ENCODE data around the gene VIPR1. TPM values are rescaled to one million over a fixed set of nuclear protein-coding genes. Genes with fewer than 3 reads are reported as not detected.

The VIPR1 gene
- total RNA-seq, 2 experiments from 2014 or later = 5.9 to 6.5 TPM

GRCh38 chr3:42505128-42505848, 2.8 kb downstream of the VIPR1 start:
- peak; percentile 7 for DNase-seq
- H3K36me3 Mint-ChIP-seq = no peaks in the 10 kb centered on the region
- H3K27me3 Mint-ChIP-seq = peaks cover 11% of the 10 kb centered on the region
- ChIA-PET CTCF (interaction anchor here (1.3 to 2.1 kb wide), 2 partner anchors 34 to 44 kb away, joined by 4 to 5 read pairs; no protein-coding TSS in a partner anchor), POLR2A (no interaction called here)
- H3K4me1 Mint-ChIP-seq (ENCODE audit: low read depth) = peaks cover 47% of the 10 kb centered on the region
- no peak overlapping the region for H3K4me3 Mint-ChIP-seq
- H3K9me3 Mint-ChIP-seq = no peaks in the 10 kb centered on the region
- intact Hi-C loops (cut with micrococcal nuclease) = no loop called here
- peak overlapping the region; percentile 38 for H3K27ac Mint-ChIP-seq

- intact Hi-C loops (cut with micrococcal nuclease) = no loop called here
- H3K36me3 Mint-ChIP-seq = no peaks in the 10 kb centered on the region
- H3K4me3 Mint-ChIP-seq = no peak overlapping the region
- peaks cover 5% of the 10 kb centered on the region for H3K27me3 Mint-ChIP-seq
- ChIA-PET POLR2A (no interaction called here), CTCF (interaction anchor here (1.3 to 2.1 kb wide), 2 partner anchors 34 to 43 kb away, joined by 4 to 5 read pairs; no protein-coding TSS in a partner anchor)
- no peaks in the 10 kb centered on the region for H3K9me3 Mint-ChIP-seq
- H3K4me1 Mint-ChIP-seq (ENCODE audit: low read depth) = peaks cover 44% of the 10 kb centered on the region
- DNase-seq = peak; percentile 5
- H3K27ac Mint-ChIP-seq = no peak overlapping the region
Measured at GRCh38 chr3:42505849-42506410, 3.5 kb downstream of the VIPR1 start.

GRCh38 chr3:42507252-42507651, 4.8 kb downstream of the VIPR1 start:
- intact Hi-C loops (cut with micrococcal nuclease) = no loop called here
- H3K4me3 Mint-ChIP-seq = no peak overlapping the region
- POLR2A ChIA-PET = interaction anchor here (1.1 kb wide), 1 partner anchor 15 kb away, joined by 4 read pairs; no protein-coding TSS in a partner anchor
- H3K27ac Mint-ChIP-seq = peak overlapping the region; percentile 49
- no peaks in the 10 kb centered on the region for H3K9me3 Mint-ChIP-seq
- H3K36me3 Mint-ChIP-seq = no peaks in the 10 kb centered on the region
- H3K27me3 Mint-ChIP-seq = no peaks in the 10 kb centered on the region
- DNase-seq = peak; percentile 30
- CTCF ChIA-PET = interaction anchor here (1.1 to 1.8 kb wide), 4 partner anchors 10 to 38 kb away, joined by 3 to 7 read pairs (median 4); no protein-coding TSS in a partner anchor
- peaks cover 43% of the 10 kb centered on the region for H3K4me1 Mint-ChIP-seq (ENCODE audit: low read depth)

GRCh38 chr3:42507761-42508335, 5.4 kb downstream of the VIPR1 start:
- CTCF ChIA-PET = interaction anchor here (0.6 to 1.8 kb wide), 6 partner anchors 9 to 332 kb away, joined by 3 to 7 read pairs (median 3); no protein-coding TSS in a partner anchor

GRCh38 chr3:42508562-42508961, 6.1 kb downstream of the VIPR1 start:
- Mint-ChIP-seq H3K27me3 (no peaks in the 10 kb centered on the region), H3K4me1 (ENCODE audit: low read depth) (peaks cover 35% of the 10 kb centered on the region), H3K27ac (no peak overlapping the region), H3K36me3 (no peaks in the 10 kb centered on the region), H3K4me3 (no peak overlapping the region), H3K9me3 (no peaks in the 10 kb centered on the region)
- intact Hi-C loops (cut with micrococcal nuclease) = no loop called here
- POLR2A ChIA-PET = interaction anchor here (1.1 kb wide), 1 partner anchor 14 kb away, joined by 4 read pairs; no protein-coding TSS in a partner anchor
- CTCF ChIA-PET = interaction anchor here (0.5 to 1.8 kb wide), 5 partner anchors 9 to 332 kb away, joined by 3 to 7 read pairs (median 3); no protein-coding TSS in a partner anchor
- no peak for DNase-seq

More at GRCh38 chr3:42507761-42508335, 5.4 kb downstream of the VIPR1 start:
- no peaks in the 10 kb centered on the region for H3K27me3 Mint-ChIP-seq
- intact Hi-C loops (cut with micrococcal nuclease) = no loop called here
- peaks cover 42% of the 10 kb centered on the region for H3K4me1 Mint-ChIP-seq (ENCODE audit: low read depth)
- no peaks in the 10 kb centered on the region for H3K36me3 Mint-ChIP-seq
- no peak overlapping the region for H3K4me3 Mint-ChIP-seq
- DNase-seq = no peak
- no peaks in the 10 kb centered on the region for H3K9me3 Mint-ChIP-seq
- POLR2A ChIA-PET = interaction anchor here (1.1 kb wide), 1 partner anchor 14 kb away, joined by 4 read pairs; no protein-coding TSS in a partner anchor
- H3K27ac Mint-ChIP-seq = no peak overlapping the region

- intact Hi-C loops (cut with micrococcal nuclease) = no loop called here
- Mint-ChIP-seq H3K9me3 (no peaks in the 10 kb centered on the region), H3K4me1 (ENCODE audit: low read depth) (peaks cover 29% of the 10 kb centered on the region), H3K27ac (no peak overlapping the region), H3K4me3 (no peak overlapping the region), H3K27me3 (no peaks in the 10 kb centered on the region), H3K36me3 (no peaks in the 10 kb centered on the region)
- ChIA-PET POLR2A (interaction anchor here (0.6 kb wide), 1 partner anchor 62 kb away, joined by 3 read pairs; no protein-coding TSS in a partner anchor), CTCF (interaction anchor here (0.5 kb wide), 1 partner anchor 291 kb away, joined by 3 read pairs; no protein-coding TSS in a partner anchor)
- DNase-seq = no peak
Measured at GRCh38 chr3:42509111-42509510, 6.7 kb downstream of the VIPR1 start.

- ChIA-PET CTCF (interaction anchor here (0.6 to 2.3 kb wide), 5 partner anchors 9 to 281 kb away, joined by 3 to 15 read pairs (median 4); partner anchors contain the start of gene VIPR1), POLR2A (no interaction called here)
- Mint-ChIP-seq H3K27ac (no peak overlapping the region), H3K36me3 (no peaks in the 10 kb centered on the region), H3K4me1 (ENCODE audit: low read depth) (peaks cover 27% of the 10 kb centered on the region), H3K27me3 (no peaks in the 10 kb centered on the region), H3K9me3 (no peaks in the 10 kb centered on the region), H3K4me3 (no peak overlapping the region)
- no peak for DNase-seq
- intact Hi-C loops (cut with micrococcal nuclease) = no loop called here
Measured at GRCh38 chr3:42510325-42510724, 7.9 kb downstream of the VIPR1 start.

GRCh38 chr3:42511201-42511600, 8.8 kb downstream of the VIPR1 start:
- Mint-ChIP-seq H3K36me3 (no peaks in the 10 kb centered on the region), H3K27me3 (no peaks in the 10 kb centered on the region), H3K9me3 (no peaks in the 10 kb centered on the region), H3K4me1 (ENCODE audit: low read depth) (peaks cover 31% of the 10 kb centered on the region), H3K27ac (no peak overlapping the region), H3K4me3 (no peak overlapping the region)
- DNase-seq = no peak
- POLR2A ChIA-PET = no interaction called here
- intact Hi-C loops (cut with micrococcal nuclease) = no loop called here
- CTCF ChIA-PET = interaction anchor here (1.0 to 2.3 kb wide), 3 partner anchors 10 to 36 kb away, joined by 4 to 15 read pairs (median 5); partner anchors contain the start of gene VIPR1

GRCh38 chr3:42511736-42512135, 9.3 kb downstream of the VIPR1 start:
- H3K27ac Mint-ChIP-seq = no peak overlapping the region
- no peaks in the 10 kb centered on the region for H3K36me3 Mint-ChIP-seq
- ChIA-PET POLR2A (interaction anchor here (0.8 kb wide), 1 partner anchor 9 kb away, joined by 5 read pairs; the partner anchor contains the start of gene VIPR1), CTCF (interaction anchor here (0.8 to 2.3 kb wide), 2 partner anchors 10 to 39 kb away, joined by 3 to 15 read pairs; partner anchors contain the start of gene VIPR1)
- no peak for DNase-seq
- H3K4me1 Mint-ChIP-seq (ENCODE audit: low read depth) = peaks cover 28% of the 10 kb centered on the region
- H3K27me3 Mint-ChIP-seq = no peaks in the 10 kb centered on the region
- H3K9me3 Mint-ChIP-seq = no peaks in the 10 kb centered on the region
- intact Hi-C loops (cut with micrococcal nuclease) = no loop called here
- no peak overlapping the region for H3K4me3 Mint-ChIP-seq

- no peaks in the 10 kb centered on the region for H3K36me3 Mint-ChIP-seq
- ChIA-PET POLR2A (no interaction called here), CTCF (interaction anchor here (0.6 to 1.4 kb wide), 5 partner anchors 9 to 34 kb away, joined by 3 to 6 read pairs (median 3); partner anchors contain the start of gene VIPR1)
- intact Hi-C loops (cut with micrococcal nuclease) = no loop called here
- H3K4me1 Mint-ChIP-seq (ENCODE audit: low read depth) = peaks cover 15% of the 10 kb centered on the region
- H3K27ac Mint-ChIP-seq = no peak overlapping the region
- no peak overlapping the region for H3K4me3 Mint-ChIP-seq
- DNase-seq = no peak
- H3K27me3 Mint-ChIP-seq = no peaks in the 10 kb centered on the region
- H3K9me3 Mint-ChIP-seq = no peaks in the 10 kb centered on the region
Measured at GRCh38 chr3:42513121-42513520, 10.7 kb downstream of the VIPR1 start.

GRCh38 chr3:42513521-42513920, 11.1 kb downstream of the VIPR1 start:
- H3K9me3 Mint-ChIP-seq = no peaks in the 10 kb centered on the region
- no peaks in the 10 kb centered on the region for H3K27me3 Mint-ChIP-seq
- no peak for DNase-seq
- CTCF ChIA-PET = interaction anchor here (0.7 to 1.4 kb wide), 4 partner anchors 10 to 24 kb away, joined by 3 to 6 read pairs (median 3); partner anchors contain the start of gene VIPR1
- H3K27ac Mint-ChIP-seq = no peak overlapping the region
- POLR2A ChIA-PET = no interaction called here
- no peak overlapping the region for H3K4me3 Mint-ChIP-seq
- H3K36me3 Mint-ChIP-seq = no peaks in the 10 kb centered on the region
- H3K4me1 Mint-ChIP-seq (ENCODE audit: low read depth) = peaks cover 14% of the 10 kb centered on the region
- intact Hi-C loops (cut with micrococcal nuclease) = no loop called here

- CTCF ChIA-PET = no interaction called here
- Mint-ChIP-seq H3K27ac (no peak overlapping the region), H3K9me3 (no peaks in the 10 kb centered on the region), H3K4me1 (ENCODE audit: low read depth) (peaks cover 20% of the 10 kb centered on the region), H3K27me3 (no peaks in the 10 kb centered on the region), H3K4me3 (no peak overlapping the region), H3K36me3 (peaks cover 2% of the 10 kb centered on the region)
- no peak for DNase-seq
- POLR2A ChIA-PET = no interaction called here
- intact Hi-C loops (cut with micrococcal nuclease) = no loop called here
Measured at GRCh38 chr3:42514876-42515275, 12.4 kb downstream of the VIPR1 start.

Measured in activated CD4-positive, alpha-beta memory T cell treated with anti-CD3 and anti-CD28 coated beads for 36 hours (primary cell).